HG03025 (cell line): ENCODE measurements around the gene PIAS4.

Experiments
- ATAC-seq: cut with Tn5 transposase; IDR thresholded peaks from one replicate; pipeline ENCODE4 v1.9.1; 2021; ENCODE audit warnings: mild to moderate bottlenecking, moderate library complexity; ENCODE audit not compliant: unreplicated experiment, low FRiP score

PIAS4 gene

DNA sequence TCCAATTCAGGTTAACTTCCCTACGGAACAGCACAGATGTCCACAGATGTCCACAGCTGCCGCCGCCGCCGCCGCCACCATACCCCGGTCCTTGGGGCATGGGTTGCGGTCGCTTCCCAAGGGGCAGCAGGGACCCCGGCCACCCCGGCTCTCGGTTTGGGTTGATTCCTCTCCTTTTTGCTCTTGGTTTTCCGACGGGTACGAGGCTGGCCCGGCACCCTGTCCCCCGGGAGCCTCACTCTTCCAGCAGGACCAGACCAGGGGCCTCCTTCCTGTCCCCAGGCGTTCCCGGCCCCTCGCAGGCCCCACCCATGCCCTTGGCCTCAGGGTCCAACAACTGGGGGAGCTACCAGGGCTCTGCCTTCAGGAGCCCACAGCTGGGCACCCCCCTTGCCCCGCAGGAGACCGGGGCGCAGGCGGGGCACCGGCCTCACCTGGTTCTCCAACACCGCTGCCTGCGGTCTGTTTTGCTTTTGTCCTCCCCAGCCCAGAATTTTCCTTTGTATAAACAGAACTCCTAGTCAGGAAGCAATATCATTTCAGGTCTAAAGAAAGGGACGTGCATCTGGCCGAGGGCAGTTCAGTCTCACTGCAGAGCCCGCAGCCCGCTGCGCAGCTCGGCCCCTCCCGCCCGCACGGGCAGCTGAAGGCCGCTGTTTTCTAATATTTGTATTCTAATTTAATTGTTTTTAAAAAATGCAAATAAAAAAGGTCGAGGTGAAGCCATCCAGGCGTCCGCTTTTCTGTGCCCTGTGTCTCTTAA is 31.3 kb downstream of the PIAS4 start:
- ATAC-seq, result no peak

DNA sequence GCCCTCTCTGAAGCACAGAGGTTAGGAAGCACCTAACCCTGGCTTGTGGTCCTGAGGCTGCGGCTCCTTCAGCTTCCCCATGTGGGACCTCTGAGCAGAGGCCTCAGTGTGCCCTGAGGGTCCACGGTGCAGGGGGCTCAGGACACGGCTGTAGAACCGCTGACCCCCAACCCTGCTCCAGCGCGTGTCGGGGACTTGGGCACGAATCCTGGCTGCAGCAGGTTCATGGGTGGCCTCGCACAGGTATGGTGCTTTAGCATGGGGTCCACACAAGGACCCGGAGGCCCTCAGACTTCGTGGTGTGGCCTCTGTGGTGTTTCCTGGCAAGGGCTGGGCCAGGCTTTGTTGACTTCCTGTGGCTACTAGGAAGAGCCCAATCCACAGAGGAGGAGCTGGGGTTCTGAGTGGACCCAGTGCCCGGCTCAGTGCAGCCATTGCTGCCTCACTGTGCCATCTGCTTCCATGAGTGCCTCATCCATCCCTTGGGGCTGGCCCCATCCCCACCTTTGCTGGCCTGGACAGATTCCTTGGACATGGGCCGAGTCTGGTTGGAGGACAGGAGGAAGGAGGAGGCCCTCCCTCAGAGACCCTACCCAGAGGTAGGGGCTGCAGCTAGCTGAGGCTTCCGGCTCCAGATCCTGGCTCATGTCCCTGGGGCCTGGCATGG is 34.7 kb downstream of the PIAS4 start:
- no peak for ATAC-seq

DNA sequence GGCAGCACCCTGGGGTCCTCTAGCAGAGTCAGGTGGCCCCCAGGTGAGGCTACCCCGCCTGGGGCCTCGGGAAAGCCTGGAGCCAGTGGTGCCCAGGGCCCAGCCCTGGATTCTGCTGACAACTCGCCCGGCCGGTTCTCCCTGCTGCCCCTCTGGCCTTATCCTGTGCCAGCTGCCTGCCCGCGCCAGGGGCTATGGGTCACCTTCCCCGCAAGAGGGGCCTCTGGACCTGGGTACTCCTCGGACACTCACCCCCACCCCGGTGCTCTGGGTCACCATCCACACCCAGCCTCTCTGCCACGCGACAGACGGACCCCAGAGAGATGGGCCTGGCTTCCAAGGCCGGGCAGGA is 35.2 kb downstream of the PIAS4 start:
- ATAC-seq, result no peak

DNA sequence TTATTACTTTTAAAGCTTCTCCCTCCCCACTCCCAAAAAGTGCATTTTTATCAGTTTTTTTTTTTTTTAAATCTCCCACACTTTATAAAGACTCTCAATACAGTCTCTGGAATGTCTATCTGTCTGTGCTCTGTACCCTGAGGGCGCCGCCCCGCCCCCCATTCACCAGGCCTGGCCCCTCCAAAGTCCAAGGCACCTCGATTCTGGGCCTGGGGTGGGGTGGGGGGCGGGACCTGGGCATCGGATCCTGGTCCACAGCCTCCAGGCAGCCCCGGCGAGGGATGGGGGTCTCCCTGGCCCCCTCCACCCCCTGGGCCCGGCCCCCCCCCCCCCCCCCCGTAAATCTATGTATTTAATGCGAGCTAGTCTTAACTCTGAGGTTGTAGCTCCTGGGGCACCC is 35.9 kb downstream of the PIAS4 start:
- no peak for ATAC-seq

DNA sequence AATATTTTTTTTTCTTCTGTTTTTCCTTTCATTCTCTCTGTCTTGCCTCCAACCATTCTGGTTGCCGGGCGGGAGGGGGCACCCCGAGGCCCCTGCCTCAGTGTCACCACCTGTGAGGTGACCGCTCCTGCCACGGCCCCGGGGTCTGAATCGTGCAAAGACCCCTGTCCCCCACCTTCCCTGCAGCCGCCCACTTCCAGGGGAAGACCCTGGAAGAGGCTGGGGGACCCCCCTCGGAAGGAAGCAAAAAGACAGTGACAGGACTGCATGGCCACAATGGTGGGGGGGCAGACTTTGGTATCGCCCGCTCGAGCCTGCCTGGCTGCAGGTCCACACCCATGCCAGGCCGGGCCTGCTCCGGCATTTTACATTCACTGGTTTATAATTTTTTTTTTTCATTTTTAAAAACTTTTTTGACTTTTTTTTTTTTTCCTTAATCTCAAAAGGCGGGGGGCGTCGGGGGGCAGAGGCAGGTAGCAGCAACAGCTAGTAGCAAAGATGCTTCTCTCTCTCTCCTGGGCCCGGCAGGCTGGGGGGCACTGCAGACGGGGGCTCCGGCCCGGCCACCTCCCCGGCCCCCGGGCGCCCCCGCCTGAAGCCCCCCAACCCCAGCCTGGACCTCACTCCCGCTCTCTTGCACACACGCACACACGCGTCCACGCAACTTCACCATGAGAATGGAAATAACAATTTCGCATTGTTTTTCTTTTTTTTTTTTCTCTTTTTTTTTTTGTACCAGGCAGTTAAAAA is 36.6 kb downstream of the PIAS4 start:
- no peak for ATAC-seq

DNA sequence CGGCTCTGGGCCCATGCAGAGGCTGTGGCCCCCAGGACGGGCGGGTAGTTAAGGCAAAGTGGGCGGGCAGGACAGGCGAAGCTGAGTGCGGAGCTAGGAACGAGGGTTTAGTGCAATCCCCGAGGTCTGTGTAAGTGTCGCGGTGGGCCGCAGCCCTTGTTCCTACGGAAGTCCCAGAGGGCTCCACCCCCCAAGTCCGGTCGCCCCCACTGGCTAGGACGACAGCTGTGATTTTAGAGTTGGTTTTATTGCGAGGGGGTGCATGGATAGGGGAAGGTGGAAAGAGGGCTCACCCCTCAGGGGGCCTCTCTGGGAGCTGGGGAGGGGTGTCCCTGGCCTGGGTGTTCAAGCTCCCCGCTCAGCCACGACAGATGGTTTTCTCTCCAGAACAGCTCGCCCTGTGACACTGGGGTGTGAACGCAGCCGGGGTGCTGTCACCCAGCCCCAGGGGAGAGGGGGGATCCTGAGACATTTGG is 37.5 kb downstream of the PIAS4 start:
- no peak for ATAC-seq

DNA sequence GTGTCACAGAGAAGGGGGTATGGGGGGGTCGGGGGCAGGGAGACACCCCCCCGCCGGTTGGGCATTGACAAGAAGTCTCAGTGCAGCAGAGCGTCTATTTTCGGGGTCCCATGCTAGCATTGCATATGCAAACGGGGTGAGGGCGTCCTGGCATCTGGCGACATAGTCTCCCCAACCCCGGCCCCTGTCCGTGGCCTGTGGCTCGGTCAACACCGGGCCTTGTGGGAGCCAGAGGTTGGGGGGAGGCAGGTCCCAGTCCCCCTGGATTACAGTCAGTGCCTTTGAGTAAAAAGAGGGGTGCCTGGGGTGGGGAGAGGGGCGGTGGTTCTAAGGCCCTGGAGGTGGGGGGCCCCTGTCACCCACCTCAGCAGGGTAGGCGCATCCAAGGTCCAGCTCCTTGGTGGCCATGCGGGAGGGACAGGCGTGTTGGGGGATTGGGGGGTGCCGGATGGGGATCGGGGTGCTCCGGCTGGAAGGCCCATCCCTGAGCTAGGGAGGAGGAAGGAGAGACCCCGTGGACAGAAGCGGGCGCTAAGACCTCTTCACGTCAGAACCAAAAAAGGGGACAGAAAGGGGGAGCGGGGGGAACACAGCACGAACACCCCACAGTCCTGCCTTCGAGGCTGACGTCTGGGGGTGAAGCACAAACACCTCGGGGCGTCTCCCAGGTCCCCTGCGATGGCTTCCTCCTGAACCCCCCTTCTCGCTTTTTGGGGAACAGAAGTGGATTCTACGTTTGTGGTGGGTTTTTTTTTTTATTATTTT is 38.2 kb downstream of the PIAS4 start:
- ATAC-seq, result no peak

DNA sequence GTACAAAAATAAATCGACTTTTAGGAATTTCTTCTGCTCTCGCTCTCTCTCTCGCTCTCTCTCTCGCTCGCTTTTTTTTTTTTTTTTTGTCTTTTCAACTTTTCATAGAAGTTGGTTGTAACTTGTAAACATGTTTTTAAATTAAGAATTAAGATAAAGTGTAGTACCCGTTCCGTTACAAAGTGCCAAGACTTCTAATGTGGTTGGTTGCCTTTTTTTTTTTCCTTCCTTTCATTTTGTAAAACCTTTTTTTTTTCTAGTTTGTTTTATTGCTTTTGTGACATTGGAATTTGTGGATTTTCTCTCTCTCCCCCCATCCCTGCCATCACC is 38.8 kb downstream of the PIAS4 start:
- no peak for ATAC-seq

DNA sequence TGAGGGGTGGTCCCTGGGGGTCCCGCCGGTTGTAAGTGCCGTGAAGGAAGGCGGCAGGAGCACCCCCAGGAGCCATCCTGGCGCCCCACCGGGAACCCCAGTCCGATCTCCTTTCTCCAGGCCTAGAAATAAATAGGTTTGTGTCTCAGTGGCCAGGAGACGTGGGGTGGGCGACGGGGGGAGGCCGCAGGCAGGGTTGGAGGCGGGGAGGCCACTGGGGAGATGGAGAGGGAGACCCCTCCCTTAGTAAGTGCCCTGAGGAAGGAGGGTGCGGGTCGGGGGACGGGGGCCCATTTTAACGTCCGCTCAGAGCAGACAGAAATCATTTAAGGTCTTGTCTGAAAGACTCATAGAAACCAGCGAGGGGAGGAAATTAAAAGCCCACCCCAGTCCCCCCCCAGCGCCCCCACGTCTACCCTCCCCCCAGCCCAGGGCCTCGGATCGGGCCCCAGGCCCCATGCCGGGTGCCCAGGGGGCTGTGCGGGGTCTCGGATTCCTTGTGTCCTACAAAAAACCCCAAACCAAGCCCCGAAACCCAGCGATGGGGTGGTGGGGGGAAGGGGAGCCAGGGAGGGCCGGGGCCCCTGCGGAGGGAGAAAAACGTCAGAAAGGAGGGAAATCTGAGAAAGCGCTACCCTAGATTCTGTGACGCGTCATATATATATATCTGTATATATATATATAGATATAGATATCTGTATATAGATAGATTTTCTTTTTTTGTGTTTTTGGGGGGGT is 39.6 kb downstream of the PIAS4 start:
- no peak for ATAC-seq

DNA sequence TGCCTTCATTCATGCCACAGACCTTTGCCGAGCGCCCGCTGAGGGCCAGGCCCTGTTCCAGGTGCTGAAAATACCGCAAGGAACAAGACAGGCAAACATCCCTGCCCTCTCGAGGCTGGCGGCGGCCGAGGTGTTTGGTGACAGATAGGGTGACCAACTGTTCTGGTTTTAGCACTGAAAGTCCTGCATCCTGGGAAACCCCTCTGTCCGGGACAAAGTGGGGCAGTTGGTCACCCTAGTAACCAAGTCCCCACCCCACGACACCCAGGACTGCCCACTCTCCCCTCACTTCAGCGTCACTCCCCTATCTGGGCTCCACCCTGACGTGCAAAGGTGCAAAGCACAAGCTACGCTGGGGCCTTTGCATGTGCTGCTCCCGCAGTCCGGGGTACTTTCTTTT is 41.9 kb downstream of the PIAS4 start:
- ATAC-seq, result no peak

DNA sequence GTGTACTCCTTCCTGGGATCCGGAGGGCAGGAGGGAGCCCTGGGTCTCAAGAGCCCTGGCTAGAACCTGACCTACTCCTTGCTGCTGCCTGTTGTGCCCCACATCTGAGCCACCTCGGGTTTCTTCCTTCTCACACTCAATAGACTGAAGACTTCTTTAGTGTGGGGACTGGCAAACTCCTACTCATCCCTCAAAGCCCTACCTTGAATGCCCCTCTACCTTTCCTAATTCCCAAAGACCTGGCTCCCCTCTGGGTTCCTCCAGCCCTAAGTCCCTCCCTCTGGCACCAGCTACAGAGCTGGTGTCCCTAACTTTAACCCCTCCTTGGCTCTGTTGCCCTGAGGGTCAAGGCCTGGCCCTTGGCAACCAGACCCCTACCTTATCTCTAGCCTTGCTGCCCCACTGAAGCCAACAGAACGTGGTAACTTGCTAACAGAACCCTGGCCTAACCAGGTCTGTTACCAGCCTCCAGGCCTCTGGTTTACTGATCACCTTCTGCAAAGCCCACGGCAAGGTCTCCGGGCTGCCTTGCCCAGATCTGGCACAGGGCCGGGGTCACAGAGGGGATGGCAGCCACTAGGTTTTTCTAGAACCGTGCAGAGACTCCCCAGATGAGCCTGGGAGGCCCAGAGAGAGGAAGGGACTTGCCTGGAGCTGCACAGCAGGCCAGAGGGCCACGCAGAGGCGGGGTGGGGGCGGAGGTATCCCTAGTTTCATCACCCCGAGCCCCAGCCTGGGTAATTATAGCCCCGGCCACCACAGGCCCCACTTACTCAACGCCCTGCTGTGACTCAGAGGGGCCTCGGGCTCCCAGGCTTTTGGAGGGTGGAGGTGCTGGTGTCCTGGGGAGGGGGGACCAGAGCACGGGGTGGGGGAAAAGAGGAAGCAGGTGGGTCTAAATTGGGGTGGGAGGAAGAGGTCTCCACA is 43.9 kb downstream of the PIAS4 start:
- no peak for ATAC-seq

DNA sequence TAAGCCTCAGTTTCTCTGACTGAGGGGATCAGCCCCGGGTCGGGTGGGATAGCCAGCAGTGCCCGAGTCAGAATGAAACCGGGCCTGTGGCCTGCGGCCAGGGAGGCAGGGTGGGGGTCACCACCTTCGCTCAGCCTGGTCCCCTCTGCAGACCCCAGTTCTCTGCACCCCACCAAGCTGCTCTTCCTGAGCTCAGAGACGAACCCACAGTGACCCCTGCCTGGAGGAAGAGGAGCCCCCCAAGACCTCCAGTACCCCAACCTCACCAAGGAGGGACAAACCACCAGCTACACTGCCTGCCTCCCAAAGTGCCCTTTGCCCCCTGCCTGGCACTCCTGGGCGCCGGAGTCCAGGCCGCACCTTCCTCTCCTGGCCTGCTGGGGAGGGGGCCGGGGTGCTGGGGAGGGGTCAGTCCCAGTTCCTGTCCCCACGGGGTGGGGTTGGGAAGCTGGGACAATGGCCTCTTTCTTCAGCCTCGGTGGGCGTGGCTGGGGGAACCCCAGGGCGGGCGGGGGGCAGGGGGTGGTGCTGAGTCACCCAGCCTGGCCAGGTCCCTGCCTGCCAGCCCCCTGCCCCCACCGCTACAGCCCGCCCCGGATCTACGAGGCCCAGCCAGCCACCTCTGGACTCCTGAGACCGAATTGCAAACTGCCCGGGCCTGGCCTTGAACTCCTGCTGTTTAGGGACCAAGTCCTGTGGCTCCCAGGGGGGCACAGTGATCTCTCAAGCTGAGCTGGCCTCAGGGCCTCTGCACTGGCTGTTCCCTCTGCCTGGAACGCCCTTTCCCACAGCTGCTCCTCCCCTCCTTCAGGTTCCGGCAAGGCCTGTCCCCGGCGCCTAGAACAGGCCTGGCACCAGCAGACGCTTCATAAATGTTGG is 44.8 kb downstream of the PIAS4 start:
- ATAC-seq, result no peak

DNA sequence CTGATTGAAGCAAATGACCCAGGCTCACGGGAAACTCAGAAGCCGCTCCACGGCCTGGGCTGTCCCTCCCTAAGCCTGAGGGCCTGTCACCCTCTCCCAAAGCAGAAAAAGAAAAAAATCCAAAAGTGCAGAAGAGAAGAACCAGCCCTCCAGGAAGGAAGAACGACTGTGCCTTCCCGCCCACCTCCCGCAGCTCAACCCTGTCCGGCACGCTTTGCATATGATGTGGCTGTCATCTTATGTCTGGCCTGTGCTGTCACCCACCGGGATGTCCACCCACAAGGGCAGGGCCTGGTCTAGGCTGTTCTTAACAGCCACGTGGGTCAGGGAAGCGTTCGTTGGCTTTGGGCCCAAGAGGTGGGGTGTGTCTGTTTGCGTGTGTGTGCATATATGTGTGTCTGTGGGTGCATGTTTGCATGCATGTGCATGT is 45.5 kb downstream of the PIAS4 start:
- no peak for ATAC-seq

DNA sequence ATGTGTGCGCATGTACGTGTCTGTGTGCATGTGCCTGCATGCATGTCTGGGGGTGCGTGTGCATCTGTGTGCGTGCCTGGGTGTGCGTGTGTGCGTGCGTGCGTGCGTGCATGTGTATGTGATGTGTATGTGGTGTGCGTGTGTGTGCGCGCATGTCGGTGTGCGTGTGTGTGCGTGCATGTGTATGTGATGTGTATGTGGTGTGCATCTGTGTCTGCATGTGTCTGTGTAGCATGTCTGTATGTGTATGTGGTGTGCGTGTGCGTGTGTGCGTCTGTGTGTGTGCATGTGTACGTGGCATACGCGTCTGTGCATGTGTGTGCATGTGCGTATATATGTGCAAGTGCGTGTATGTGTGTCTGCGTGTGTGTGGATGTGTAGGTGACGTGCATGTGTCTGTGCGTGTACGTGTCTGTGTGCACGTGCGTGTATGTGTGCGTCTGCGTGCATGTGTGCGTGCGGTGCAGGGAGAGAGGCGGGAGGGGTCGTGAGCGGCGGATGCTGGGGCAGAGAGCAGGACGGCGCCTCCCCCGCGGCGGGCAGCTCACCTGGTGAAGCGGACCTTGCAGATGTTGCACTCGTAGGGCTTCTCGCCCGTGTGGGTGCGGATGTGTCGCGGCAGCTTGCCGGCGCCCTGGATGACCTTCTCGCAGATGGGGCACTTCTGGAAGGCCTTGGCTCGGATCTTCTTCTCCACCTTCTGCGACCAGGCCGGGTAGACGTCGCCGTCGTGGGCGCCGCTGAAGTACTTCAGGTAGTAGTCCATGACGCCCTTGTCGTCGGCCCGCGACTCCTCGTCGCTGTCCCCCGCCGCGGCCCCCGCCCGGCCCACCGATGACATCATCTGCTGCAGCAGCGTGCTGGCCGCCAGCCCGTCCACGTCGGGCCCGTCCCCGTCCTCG is 46.1 kb downstream of the PIAS4 start:
- ATAC-seq, result no peak

DNA sequence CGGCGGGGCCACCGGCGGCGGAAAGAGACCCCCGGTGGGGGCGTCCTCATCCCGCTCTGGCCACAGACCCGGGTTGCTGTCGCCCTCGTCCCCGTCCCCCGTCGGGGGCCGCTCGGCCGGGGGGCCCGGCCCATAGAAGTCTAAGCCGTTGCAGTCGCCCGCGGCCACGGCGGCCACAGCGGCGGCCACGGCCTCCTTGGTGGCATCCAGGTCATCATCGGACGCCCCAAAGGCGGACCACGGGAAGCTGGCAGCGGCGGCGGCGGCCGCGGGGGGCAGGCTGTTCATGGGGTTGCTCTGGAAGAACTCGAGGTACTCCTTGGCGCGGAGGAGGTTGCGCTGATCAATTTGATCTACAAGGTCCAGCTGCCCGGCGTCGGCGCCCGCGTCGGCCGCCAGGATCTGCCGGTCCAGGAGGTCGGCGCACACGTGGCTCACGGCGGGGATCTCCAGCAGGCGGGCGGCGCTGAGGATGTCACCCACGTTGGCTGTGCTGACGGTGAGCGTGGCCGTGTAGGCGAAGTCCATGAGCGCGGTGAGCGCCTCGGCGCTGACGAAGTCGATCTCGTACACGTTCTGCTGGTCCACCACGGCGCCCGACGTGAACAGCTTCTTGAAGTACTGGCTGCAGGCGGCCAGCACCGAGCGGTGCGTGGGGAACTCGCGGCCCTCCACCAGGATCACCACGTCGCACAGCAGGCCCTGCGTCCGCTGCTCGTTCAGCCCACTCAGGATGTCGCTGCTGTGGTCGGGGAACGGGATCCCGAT is 47.1 kb downstream of the PIAS4 start:
- ATAC-seq, result no peak

DNA sequence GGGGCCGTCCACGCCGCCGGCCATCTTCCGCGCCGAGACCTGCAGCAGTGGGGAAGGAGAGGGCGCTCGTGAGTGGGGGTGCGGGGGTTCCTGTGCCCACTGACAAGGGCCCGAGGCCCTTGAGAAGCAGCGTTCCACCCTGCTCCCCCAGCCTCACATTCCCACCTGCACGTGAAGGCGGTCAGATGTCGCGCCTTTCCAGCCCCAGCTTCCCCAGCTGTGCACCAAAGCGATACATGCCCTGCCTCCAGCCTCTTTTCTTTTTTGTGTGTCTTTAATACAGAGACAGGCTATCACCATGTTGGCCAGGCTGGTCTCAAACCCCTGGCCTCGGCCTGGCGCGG is 47.6 kb downstream of the PIAS4 start:
- ATAC-seq, result no peak
